Lower leg skin (tissue), 3 donors: Measurements from ENCODE around the gene OVCA2.

Experiments used
- CTCF ChIP-seq, 3 donors: fragments of 450-650 bp; IDR thresholded peaks; one replicate each; pipeline ENCODE4 v1.5.1; 2016; ENCODE audit warnings: antibody characterized with exemption in 3 of 3, mild to moderate bottlenecking in 3 of 3, moderate library complexity in 2 of 3
- POLR2A ChIP-seq, 2 donors: fragments of 450-650 bp; IDR thresholded peaks; one replicate each; pipeline ENCODE4 v1.6.1; 2016 to 2017; ENCODE audit warnings: antibody characterized with exemption in 2 of 2, mild to moderate bottlenecking in 1 of 2, moderate library complexity in 1 of 2

GRCh38 chr17:2018716-2019510 lies 22.9 kb upstream of the OVCA2 start:
- no peak for TF ChIP-seq POLR2A (IDR thresholded peaks at IDR 0.05)
- TF ChIP-seq CTCF (IDR thresholded peaks at IDR 0.05), result no peak
